ENCODE data around the gene DPM2. TPM values are rescaled to one million over a fixed set of nuclear protein-coding genes. Genes with fewer than 3 reads are reported as not detected.

Gene DPM2
- total RNA-seq, 4 donors from 2014 or later, result 6.6 to 13.3 (median 8.5) TPM

DNA sequence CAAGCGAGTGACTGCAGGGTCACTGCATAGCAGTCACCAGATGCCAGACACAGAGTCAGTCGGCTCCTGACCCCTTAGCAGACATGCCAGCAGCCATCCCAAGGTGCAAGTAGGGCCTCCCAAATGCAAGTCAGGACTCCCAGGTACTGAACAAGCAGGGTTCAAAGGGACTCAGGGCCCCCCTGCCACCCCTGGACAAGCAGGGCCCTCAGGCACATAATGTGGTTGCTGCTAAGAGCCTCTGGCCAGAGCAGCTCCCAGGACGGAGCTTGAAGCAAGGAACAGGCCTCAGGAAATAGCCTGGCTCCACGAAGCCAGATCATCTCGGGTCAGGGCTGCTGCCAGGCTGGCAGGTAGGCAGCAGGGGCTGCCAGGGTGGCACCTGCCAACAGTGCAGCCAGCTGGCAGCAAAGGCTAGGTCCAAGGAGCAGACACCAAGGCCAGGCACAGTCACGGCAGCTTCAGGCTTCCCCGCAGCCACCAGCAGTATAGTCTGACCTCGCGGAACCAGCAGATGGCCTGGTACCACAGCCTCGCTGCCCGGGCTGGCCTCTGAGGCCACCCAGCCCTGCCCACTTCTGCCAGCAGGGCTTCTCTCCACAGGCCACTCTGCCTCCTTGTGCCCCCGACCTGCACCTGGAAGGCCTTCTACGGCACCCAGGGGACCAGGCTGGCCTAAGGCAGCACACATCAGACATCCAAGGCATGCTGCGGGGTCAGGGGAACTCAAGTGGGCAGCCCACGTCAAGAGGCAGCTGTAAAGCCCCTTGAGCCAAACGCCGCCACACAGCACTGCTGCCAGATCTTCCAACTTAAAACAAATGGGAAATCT lies 35.7 kb upstream of the DPM2 start:
- DNase-seq (ENCODE audit: extremely low spot score), result no peak
- peaks cover 98 to 100% (median 100%) of the 10 kb centered on the region in 4 donors for H3K4me1 ChIP-seq

GRCh38 chr9:127972236-127972871 lies 34.7 kb upstream of the DPM2 start:
- H3K4me1 ChIP-seq, result peaks cover 98 to 100% (median 100%) of the 10 kb centered on the region in 4 donors
- H3K36me3 ChIP-seq, result no peaks in the 10 kb centered on the region
- peaks cover 0 to 4% (median 0%) of the 10 kb centered on the region in 4 donors for H3K27me3 ChIP-seq
- H3K27ac ChIP-seq (replicated peaks in 1 of 4), result peak overlapping the region; percentile 91 to 97 (median 96)
- TF ChIP-seq POLR2A (IDR thresholded peaks at IDR 0.05; ENCODE audit: low read depth), result no peak
- TF ChIP-seq POLR2AphosphoS5 (IDR thresholded peaks at IDR 0.05), result no peak
- TF ChIP-seq, protein P1, sequence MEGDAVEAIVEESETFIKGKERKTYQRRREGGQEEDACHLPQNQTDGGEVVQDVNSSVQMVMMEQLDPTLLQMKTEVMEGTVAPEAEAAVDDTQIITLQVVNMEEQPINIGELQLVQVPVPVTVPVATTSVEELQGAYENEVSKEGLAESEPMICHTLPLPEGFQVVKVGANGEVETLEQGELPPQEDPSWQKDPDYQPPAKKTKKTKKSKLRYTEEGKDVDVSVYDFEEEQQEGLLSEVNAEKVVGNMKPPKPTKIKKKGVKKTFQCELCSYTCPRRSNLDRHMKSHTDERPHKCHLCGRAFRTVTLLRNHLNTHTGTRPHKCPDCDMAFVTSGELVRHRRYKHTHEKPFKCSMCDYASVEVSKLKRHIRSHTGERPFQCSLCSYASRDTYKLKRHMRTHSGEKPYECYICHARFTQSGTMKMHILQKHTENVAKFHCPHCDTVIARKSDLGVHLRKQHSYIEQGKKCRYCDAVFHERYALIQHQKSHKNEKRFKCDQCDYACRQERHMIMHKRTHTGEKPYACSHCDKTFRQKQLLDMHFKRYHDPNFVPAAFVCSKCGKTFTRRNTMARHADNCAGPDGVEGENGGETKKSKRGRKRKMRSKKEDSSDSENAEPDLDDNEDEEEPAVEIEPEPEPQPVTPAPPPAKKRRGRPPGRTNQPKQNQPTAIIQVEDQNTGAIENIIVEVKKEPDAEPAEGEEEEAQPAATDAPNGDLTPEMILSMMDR (IDR thresholded peaks at IDR 0.05), result no peak
- no peak for TF ChIP-seq EP300 (IDR thresholded peaks at IDR 0.05)
- WGBS, result 57% methylated on average over 6 of the region's 12 CpGs
- intact Hi-C loops (cut with DNase I), result loop anchor here (10.0 kb wide), 1 partner anchor 122 kb away; no protein-coding TSS in a partner anchor
- H3K4me3 ChIP-seq, result peak overlapping the region; percentile 4 to 12 (median 6)
- no peaks in the 10 kb centered on the region for H3K9me3 ChIP-seq
- no peak for DNase-seq (ENCODE audit: extremely low spot score)

More for the DNA sequence above, 35.7 kb upstream of the DPM2 start:
- no peak for TF ChIP-seq EP300 (IDR thresholded peaks at IDR 0.05)
- no peak for TF ChIP-seq POLR2AphosphoS5 (IDR thresholded peaks at IDR 0.05)
- TF ChIP-seq, protein P1 (IDR thresholded peaks at IDR 0.05), result peak in 1 of 3 experiments; percentile 5
- no peak for TF ChIP-seq POLR2A (IDR thresholded peaks at IDR 0.05; ENCODE audit: low read depth)
- intact Hi-C loops (cut with DNase I), result loop anchor here (10.0 kb wide), 1 partner anchor 121 kb away; no protein-coding TSS in a partner anchor
- Histone ChIP-seq H3K36me3 (no peaks in the 10 kb centered on the region), H3K27ac (replicated peaks in 1 of 4) (peak overlapping the region; percentile 91 to 97 (median 96)), H3K4me3 (peak overlapping the region in 3 of 4 donors; percentile 2 to 12 (median 9)), H3K9me3 (no peaks in the 10 kb centered on the region), H3K27me3 (peaks cover 0 to 4% (median 0%) of the 10 kb centered on the region in 4 donors)
- 51% methylated on average over 12 of the region's 17 CpGs for WGBS

DNA sequence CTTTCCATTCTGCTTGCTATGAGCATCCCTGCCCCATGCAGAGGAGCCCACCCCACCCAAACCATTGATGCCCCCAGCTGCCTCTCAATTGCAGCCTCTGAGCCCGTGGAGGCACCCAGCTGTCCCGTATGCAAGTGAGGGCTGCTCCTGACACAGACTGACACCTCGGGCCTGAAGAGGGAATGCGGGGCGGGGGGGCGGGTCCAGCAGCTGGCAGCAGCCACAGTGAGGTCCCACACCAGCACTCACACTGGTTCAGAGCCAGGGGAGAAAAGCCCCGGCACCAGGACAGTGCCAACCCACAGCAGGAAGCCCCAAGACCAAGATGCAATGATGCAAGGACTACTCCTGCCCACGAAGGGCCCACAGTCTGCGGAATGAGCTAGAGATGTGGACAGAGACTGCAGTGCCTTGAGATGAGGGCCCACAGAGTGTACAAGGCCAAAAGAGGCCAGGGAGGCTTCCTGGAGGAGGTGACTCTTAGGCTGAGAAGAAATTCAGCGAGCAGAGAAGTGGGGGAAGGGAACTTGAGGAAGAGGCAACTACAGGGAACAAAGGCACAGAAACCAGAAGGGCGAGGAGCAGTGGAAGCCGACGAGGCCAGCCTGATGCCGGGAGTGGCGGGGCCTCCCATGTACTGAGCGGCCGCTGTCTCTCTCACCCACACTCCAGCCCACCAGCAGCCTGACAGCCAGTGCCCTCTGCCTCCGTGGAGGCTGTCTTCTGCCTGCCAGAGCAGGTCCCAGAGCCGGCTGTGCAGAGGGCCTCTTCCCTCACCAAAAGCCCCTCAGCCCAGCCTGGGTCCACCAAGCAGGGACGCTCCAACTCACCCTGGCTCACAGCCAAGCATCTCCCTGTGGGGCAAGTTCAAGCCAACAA lies 33.9 kb upstream of the DPM2 start:
- no peaks in the 10 kb centered on the region for H3K9me3 ChIP-seq
- intact Hi-C loops (cut with DNase I), result loop anchor here (10.0 kb wide), 1 partner anchor 123 kb away; no protein-coding TSS in a partner anchor
- 37% methylated on average over 10 of the region's 20 CpGs for WGBS
- H3K27me3 ChIP-seq, result peaks cover 0 to 4% (median 0%) of the 10 kb centered on the region in 4 donors
- no peak for DNase-seq (ENCODE audit: extremely low spot score)
- H3K36me3 ChIP-seq, result no peaks in the 10 kb centered on the region
- TF ChIP-seq POLR2AphosphoS5 (IDR thresholded peaks at IDR 0.05) (no peak), POLR2A (IDR thresholded peaks at IDR 0.05; ENCODE audit: low read depth) (no peak), EP300 (IDR thresholded peaks at IDR 0.05) (no peak)
- TF ChIP-seq, protein P1 (IDR thresholded peaks at IDR 0.05), result no peak
- H3K27ac ChIP-seq (replicated peaks in 1 of 4), result peak overlapping the region; percentile 91 to 97 (median 96)
- peaks cover 98 to 100% (median 100%) of the 10 kb centered on the region in 4 donors for H3K4me1 ChIP-seq
- H3K4me3 ChIP-seq, result peak overlapping the region; percentile 4 to 24 (median 6)
